Tibial artery (tissue), 4 donors: ENCODE results near the gene GREB1L.
"Not testable (repeated sequence)": the region's sequence is repeated elsewhere in the genome, so short reads cannot be mapped to it uniquely, and the experiment has no call there.

ENCODE experiments used
- DNase-seq, 2 donors: peaks; one replicate each; pipeline ENCODE4 v3.0.0-alpha.2; 2019
- H3K27ac ChIP-seq, 2 donors: fragments of 200-600 bp; sonication (generic) in 1 of 2; 1 replicate in 1 of 2; 2 replicates in 1 of 2; pipeline ENCODE4 v1.5.1; 2018 to 2019; ENCODE audit warnings: mild to moderate bottlenecking in 1 of 2
- H3K27me3 ChIP-seq, 2 donors: fragments of 200-600 bp; sonication (generic) in 1 of 2; one replicate each; pipeline versions ENCODE4 v1.5.1 to v1.6.0; 2016 to 2019
- H3K36me3 ChIP-seq, 3 donors: fragments of 200-600 bp; sonication (generic) in 2 of 3; one replicate each; pipeline ENCODE4 v1.5.1; 2016 to 2019; ENCODE audit warnings: mild to moderate bottlenecking in 2 of 3
- H3K4me1 ChIP-seq, 4 donors: fragments of 200-600 bp; sonication (generic) in 2 of 4; 1 replicate in 3 of 4; 2 replicates in 1 of 4; pipeline ENCODE4 v1.5.1; 2016 to 2019
- H3K4me3 ChIP-seq, 2 donors: fragments of 200-600 bp; sonication (generic) in 1 of 2; 1 replicate in 1 of 2; 2 replicates in 1 of 2; pipeline ENCODE4 v1.5.1; 2018 to 2019; ENCODE audit warnings: mild to moderate bottlenecking in 2 of 2
- H3K9me3 ChIP-seq, 3 donors: fragments of 200-600 bp; sonication (generic) in 1 of 3; one replicate each; pipeline ENCODE4 v1.5.1; 2016 to 2019
- intact Hi-C: fragments of 100-400 bp; cut with DNase I; formaldehyde crosslinking; loops from one replicate; pipeline ENCODE4 v1.15.0; 2023; ENCODE audit warnings: low total_unique reads
- TF ChIP-seq, protein P1 (sequence below), 2 experiments: fragments of 200-600 bp in 1 of 2; fragments of 450-650 bp in 1 of 2; IDR thresholded peaks; one replicate each; pipeline ENCODE4 v1.5.1; 2017 to 2019; ENCODE audit warnings: antibody characterized with exemption in 2 of 2, mild to moderate bottlenecking in 1 of 2, moderate library complexity in 1 of 2

Gene GREB1L

DNA sequence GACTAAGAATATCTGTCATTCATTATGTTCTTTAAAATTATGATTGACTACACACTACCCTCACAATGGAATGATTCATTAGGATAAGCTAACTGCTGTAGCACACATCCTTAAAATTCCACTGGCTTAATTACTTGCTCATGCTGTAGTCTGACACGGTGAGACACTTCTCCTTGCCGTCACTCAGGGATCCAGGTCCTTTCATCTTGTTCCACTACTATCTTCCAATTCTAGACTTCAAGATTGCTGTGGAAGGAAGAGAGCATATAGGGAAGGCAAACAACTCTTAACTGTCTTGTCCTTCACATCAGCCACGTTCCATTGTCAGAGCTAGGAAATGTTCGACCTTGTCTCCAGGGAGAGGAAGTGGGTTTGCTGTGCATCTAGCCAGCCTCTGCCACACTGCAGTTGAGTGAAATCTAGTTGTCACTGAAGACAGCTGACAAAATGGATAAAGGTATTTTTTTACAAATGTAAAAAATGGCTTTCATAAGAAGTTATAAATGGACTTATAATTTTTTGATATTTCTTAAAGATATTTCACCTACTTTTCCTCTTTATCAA lies 30.1 kb downstream of the GREB1L start:
- intact Hi-C loops: no loop called here
- H3K27ac ChIP-seq: no peak overlapping the region

DNA sequence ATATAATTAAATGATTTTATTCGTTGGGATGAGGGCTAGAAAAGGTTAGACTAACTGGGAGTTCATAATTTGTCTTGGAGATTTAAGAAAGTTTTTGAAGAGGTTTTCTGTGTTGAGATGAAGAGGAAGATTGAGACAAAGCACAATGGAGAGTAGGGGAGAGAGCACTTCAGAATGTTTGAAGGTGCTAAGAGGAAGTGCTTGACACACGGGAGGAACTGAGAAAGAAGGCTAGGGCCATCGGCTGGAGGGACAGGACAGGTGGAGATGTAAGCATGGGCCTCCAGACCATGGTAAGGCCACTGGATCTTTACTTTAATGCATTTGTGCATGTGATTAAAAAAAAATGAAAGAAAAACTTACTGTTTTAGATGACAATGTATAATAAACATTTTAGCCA lies 31.5 kb downstream of the GREB1L start:
- H3K9me3 ChIP-seq: no peaks in the 10 kb centered on the region
- no peaks in the 10 kb centered on the region for H3K4me1 ChIP-seq
- intact Hi-C loops: no loop called here
- H3K4me3 ChIP-seq: no peak overlapping the region
- no peaks in the 10 kb centered on the region for H3K36me3 ChIP-seq
- no peaks in the 10 kb centered on the region for H3K27me3 ChIP-seq
- H3K27ac ChIP-seq: no peak overlapping the region
- TF ChIP-seq, protein P1, sequence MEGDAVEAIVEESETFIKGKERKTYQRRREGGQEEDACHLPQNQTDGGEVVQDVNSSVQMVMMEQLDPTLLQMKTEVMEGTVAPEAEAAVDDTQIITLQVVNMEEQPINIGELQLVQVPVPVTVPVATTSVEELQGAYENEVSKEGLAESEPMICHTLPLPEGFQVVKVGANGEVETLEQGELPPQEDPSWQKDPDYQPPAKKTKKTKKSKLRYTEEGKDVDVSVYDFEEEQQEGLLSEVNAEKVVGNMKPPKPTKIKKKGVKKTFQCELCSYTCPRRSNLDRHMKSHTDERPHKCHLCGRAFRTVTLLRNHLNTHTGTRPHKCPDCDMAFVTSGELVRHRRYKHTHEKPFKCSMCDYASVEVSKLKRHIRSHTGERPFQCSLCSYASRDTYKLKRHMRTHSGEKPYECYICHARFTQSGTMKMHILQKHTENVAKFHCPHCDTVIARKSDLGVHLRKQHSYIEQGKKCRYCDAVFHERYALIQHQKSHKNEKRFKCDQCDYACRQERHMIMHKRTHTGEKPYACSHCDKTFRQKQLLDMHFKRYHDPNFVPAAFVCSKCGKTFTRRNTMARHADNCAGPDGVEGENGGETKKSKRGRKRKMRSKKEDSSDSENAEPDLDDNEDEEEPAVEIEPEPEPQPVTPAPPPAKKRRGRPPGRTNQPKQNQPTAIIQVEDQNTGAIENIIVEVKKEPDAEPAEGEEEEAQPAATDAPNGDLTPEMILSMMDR (IDR thresholded peaks at IDR 0.05): no peak
- no peak for DNase-seq

More for the DNA sequence above, 30.1 kb downstream of the GREB1L start:
- Histone ChIP-seq H3K4me3 (no peak overlapping the region), H3K27me3 (no peaks in the 10 kb centered on the region), H3K4me1 (no peaks in the 10 kb centered on the region), H3K36me3 (no peaks in the 10 kb centered on the region), H3K9me3 (no peaks in the 10 kb centered on the region)
- TF ChIP-seq, protein P1 (IDR thresholded peaks at IDR 0.05): no peak
- no peak for DNase-seq

DNA sequence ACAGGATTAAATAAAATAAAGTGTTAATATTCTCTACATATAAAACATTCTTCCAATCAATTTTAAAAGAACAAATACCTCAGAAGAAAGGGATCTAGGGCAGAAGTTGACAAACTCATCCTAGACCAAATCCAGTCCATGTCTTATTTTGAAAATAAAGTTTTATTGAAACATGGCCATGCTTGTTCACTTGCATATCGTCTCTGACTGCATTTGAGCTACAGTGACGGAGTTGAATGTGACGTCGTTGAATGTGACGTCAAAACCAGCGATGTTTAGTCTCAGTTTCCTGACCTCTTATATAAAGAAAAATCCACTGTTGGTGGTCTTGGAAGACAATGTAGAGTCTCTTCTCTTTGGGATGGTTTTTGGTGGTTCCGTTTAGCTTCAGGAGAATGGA lies 33.6 kb downstream of the GREB1L start:
- intact Hi-C loops: no loop called here

DNA sequence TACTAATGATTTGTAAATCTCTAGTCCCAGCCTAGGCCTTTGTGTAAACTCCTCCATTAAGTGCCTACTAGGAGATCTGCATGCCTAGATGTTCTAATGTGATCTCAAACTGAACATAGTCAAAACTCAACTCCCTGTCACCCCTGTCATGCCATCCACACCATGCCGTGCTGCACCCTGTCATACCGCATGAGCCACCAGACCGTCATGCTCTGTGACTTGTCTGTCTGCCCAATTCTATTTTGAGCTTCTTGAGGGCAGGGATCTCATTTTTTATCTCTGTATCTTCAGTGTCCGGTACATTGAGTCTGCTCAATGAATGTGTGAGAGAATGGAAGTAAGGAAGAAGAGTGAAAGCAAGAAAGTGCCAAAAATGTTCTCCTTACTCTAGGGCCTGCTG lies 35.5 kb downstream of the GREB1L start:
- no peak for DNase-seq
- H3K9me3 ChIP-seq: no peaks in the 10 kb centered on the region
- peaks cover 0 to under 1% (median 0%) of the 10 kb centered on the region in 4 donors for H3K4me1 ChIP-seq
- H3K27me3 ChIP-seq: no peaks in the 10 kb centered on the region
- TF ChIP-seq, protein P1 (IDR thresholded peaks at IDR 0.05): no peak
- no peak overlapping the region for H3K27ac ChIP-seq
- intact Hi-C loops: no loop called here
- no peaks in the 10 kb centered on the region for H3K36me3 ChIP-seq
- H3K4me3 ChIP-seq: no peak overlapping the region

More for the DNA sequence above, 33.6 kb downstream of the GREB1L start:
- Histone ChIP-seq H3K27ac (no peak overlapping the region), H3K27me3 (no peaks in the 10 kb centered on the region), H3K4me1 (no peaks in the 10 kb centered on the region), H3K9me3 (no peaks in the 10 kb centered on the region), H3K4me3 (no peak overlapping the region), H3K36me3 (no peaks in the 10 kb centered on the region)
- no peak for DNase-seq
- TF ChIP-seq, protein P1 (IDR thresholded peaks at IDR 0.05): no peak

DNA sequence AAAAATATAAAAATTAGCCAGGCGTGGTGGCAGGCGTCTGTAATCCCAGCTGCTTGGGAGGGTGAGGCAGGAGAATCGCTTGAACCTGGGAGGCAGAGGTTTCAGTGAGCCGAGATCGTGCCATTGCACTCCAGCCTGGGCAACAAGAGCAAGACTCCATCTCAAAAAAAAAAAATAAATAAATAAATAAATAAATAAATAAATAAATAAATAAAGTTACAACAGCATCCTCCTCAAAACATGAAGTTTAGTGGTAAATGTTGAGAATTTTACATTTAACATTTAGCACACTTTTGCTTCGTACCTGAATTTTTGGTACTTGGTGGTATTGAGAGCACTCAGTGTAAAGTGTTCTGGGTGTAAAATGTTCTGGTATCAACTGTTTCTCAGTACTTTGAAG lies 36.2 kb downstream of the GREB1L start:
- intact Hi-C loops: not testable (repeated sequence)

DNA sequence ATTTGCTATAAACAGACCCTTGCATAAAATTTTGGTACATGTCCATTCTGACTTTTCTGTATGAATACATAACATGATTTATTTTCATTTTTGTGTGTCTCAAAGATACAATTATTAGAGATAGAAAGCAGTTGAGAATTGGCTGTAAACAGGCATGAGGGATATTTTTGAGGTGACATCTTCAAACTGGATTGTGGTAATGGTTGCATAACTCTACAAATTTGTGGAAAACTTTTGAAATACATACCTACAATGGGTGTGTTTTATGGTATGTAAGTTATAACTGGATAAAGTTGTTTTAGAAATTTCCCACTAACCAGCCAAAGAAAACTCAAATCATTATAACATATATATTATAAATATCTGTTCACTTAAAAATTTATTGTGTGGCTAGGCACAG lies 39.6 kb downstream of the GREB1L start:
- TF ChIP-seq, protein P1 (IDR thresholded peaks at IDR 0.05): no peak
- intact Hi-C loops: no loop called here
- Histone ChIP-seq H3K36me3 (no peaks in the 10 kb centered on the region), H3K9me3 (no peaks in the 10 kb centered on the region), H3K4me3 (no peak overlapping the region), H3K4me1 (peaks cover 0 to 39% (median 8%) of the 10 kb centered on the region in 4 donors), H3K27ac (no peak overlapping the region), H3K27me3 (no peaks in the 10 kb centered on the region)
- no peak for DNase-seq

More for the DNA sequence above, 36.2 kb downstream of the GREB1L start:
- DNase-seq, H3K4me3 ChIP-seq, H3K36me3 ChIP-seq, H3K27ac ChIP-seq, H3K27me3 ChIP-seq, H3K9me3 ChIP-seq, H3K4me1 ChIP-seq: not testable (repeated sequence)
